Measurements from ENCODE around the gene ZNF426.

The ZNF426 gene

GRCh38 chr19:9494096-9494495 is 44.3 kb downstream of the ZNF426 start:
- no peak for DNase-seq (ENCODE audit: low read depth)
- H3K4me3 ChIP-seq (ENCODE audit: low read depth, low read length): no peak overlapping the region
- in situ Hi-C loops (cut with HindIII; ENCODE audit: low sequenced_read_pairs): no loop called here
- TF ChIP-seq CTCF (IDR thresholded peaks at IDR 0.05; ENCODE audit: low read depth, low read length, missing control alignments): no peak

GRCh38 chr19:9487016-9487415 is 51.4 kb downstream of the ZNF426 start:
- TF ChIP-seq CTCF (IDR thresholded peaks at IDR 0.05; ENCODE audit: low read depth, low read length, missing control alignments): no peak
- no peak overlapping the region for H3K4me3 ChIP-seq (ENCODE audit: low read depth, low read length)
- in situ Hi-C loops (cut with HindIII; ENCODE audit: low sequenced_read_pairs): no loop called here
- no peak for DNase-seq (ENCODE audit: low read depth)

- in situ Hi-C loops (cut with HindIII; ENCODE audit: low sequenced_read_pairs): no loop called here
- H3K4me3 ChIP-seq (ENCODE audit: low read depth, low read length): no peak overlapping the region
- no peak for DNase-seq (ENCODE audit: low read depth)
- no peak for TF ChIP-seq CTCF (IDR thresholded peaks at IDR 0.05; ENCODE audit: low read depth, low read length, missing control alignments)
Observed at GRCh38 chr19:9485140-9485539, 53.3 kb downstream of the ZNF426 start.

GRCh38 chr19:9474975-9475374 is 63.5 kb downstream of the ZNF426 start:
- no peak for DNase-seq (ENCODE audit: low read depth)
- no peak for TF ChIP-seq CTCF (IDR thresholded peaks at IDR 0.05; ENCODE audit: low read depth, low read length, missing control alignments)
- no peak overlapping the region for H3K4me3 ChIP-seq (ENCODE audit: low read depth, low read length)
- in situ Hi-C loops (cut with HindIII; ENCODE audit: low sequenced_read_pairs): no loop called here
